NT2/D1 (cell line): ENCODE results near the gene CRK.

Source experiments
- SUZ12 ChIP-seq: IDR thresholded peaks from 2 replicates; pipeline ENCODE4 v1.6.1; 2011; ENCODE audit not compliant: insufficient read length, insufficient read depth; ENCODE audit errors: extremely low read depth
- YY1 ChIP-seq: IDR thresholded peaks from 2 replicates; pipeline ENCODE4 v1.6.1; 2011; ENCODE audit not compliant: insufficient read length, insufficient read depth
- ZNF274 ChIP-seq: IDR thresholded peaks from 2 replicates; pipeline ENCODE4 v1.6.1; 2011; ENCODE audit warnings: mild to moderate bottlenecking, low read depth, low read length

DNA sequence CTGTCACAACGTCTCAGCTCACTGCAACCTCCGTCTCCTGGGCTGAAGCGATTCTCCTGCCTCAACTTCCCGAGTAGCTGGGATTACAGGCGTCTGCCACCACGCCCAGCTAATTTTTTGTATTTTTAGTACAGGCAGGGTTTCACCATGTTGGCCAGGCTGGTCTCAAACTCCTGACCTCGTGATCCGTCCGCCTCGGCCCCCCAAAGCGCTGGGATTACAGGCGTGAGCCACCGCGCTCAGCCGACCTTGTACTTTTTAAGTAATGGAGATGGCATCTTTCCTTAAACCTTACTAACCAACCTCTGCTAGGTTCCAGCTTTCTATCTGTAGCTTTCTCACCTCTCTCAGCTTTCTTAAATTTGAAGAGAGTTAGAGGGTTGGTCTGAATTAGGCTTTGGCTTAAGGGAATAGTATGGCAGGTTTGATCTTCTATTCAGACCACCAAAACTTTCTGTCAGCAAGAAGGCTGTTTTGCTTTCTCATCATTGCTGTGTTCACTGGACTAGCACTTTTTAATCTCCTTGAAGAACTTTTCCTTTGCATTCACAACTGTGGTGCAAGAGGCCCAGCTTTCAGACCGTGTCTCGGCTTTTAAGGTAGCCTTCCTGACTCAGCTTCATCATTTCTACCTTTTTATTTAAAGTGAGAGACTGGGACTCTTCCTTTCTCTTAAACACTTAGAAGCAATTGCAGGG is 84.0 kb downstream of the CRK start:
- TF ChIP-seq SUZ12 (no peak), ZNF274 (no peak), YY1 (no peak)
